GM21529 (cell line): ENCODE data around the gene HOXD10.

Experiments
- ATAC-seq: cut with Tn5 transposase; IDR thresholded peaks from one replicate; pipeline ENCODE4 v1.9.1; 2021; ENCODE audit not compliant: unreplicated experiment

Gene HOXD10

GRCh38 chr2:176082824-176083751 is 33.5 kb upstream of the HOXD10 start:
- no peak for ATAC-seq

- no peak for ATAC-seq
Measured at GRCh38 chr2:176083796-176084261, 32.7 kb upstream of the HOXD10 start, which contains the start of gene EVX2. Gene EVX2, minus strand, starts transcription at chr2:176083962. Its CDS starts 186 bp downstream, at chr2:176083776.

GRCh38 chr2:176084611-176085119 is 31.9 kb upstream of the HOXD10 start:
- ATAC-seq, result no peak

- no peak for ATAC-seq
Measured at GRCh38 chr2:176085120-176085788, 31.3 kb upstream of the HOXD10 start.

- ATAC-seq, result no peak
Measured at GRCh38 chr2:176085861-176086771, 30.5 kb upstream of the HOXD10 start.

GRCh38 chr2:176087330-176088047 is 29.1 kb upstream of the HOXD10 start:
- ATAC-seq, result no peak

- no peak for ATAC-seq
Measured at GRCh38 chr2:176088048-176088936, 28.3 kb upstream of the HOXD10 start.

- no peak for ATAC-seq
Measured at GRCh38 chr2:176088937-176089842, 27.4 kb upstream of the HOXD10 start.

- ATAC-seq, result no peak
Measured at GRCh38 chr2:176089843-176090395, 26.7 kb upstream of the HOXD10 start.

- no peak for ATAC-seq
Measured at GRCh38 chr2:176090862-176091261, 25.7 kb upstream of the HOXD10 start.

GRCh38 chr2:176091329-176092258 is 25.0 kb upstream of the HOXD10 start:
- no peak for ATAC-seq

- ATAC-seq, result no peak
Measured at GRCh38 chr2:176092270-176093144, 24.1 kb upstream of the HOXD10 start, which contains the start of gene HOXD13. Gene HOXD13, plus strand, starts transcription at chr2:176092721. Its CDS starts 170 bp downstream, at chr2:176092891.

- no peak for ATAC-seq
Measured at GRCh38 chr2:176093145-176093897, 23.3 kb upstream of the HOXD10 start.

- no peak for ATAC-seq
Measured at GRCh38 chr2:176093898-176094249, 22.7 kb upstream of the HOXD10 start.

- no peak for ATAC-seq
Measured at GRCh38 chr2:176094349-176094748, 22.2 kb upstream of the HOXD10 start.
